GM21381 (cell line): ENCODE results near the gene SPDEF.

ENCODE experiments used
- ATAC-seq: cut with Tn5 transposase; IDR thresholded peaks from one replicate; pipeline ENCODE4 v1.9.1; 2021; ENCODE audit warnings: mild to moderate bottlenecking, moderate library complexity; ENCODE audit not compliant: unreplicated experiment

Gene SPDEF

DNA sequence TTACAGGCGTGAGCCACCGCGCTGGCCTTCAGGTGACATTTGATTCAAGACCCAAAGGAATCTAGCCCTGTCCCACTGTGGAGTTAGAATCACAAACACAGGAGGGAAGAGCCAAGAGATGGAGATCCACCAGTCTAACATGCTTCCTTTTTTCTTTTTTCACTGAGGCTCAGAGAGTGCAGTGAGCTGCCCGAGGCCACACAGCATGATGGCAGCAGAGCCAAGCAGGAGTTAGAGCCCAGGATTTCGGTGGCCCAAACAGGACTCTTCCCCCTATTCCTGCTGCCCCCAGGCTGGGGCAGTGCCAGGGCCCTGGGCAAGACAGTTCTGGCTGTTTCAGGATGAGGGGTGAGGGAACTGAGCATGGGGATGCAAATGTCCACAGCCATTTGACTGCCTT lies 8.1 kb upstream of the SPDEF start:
- no peak for ATAC-seq

DNA sequence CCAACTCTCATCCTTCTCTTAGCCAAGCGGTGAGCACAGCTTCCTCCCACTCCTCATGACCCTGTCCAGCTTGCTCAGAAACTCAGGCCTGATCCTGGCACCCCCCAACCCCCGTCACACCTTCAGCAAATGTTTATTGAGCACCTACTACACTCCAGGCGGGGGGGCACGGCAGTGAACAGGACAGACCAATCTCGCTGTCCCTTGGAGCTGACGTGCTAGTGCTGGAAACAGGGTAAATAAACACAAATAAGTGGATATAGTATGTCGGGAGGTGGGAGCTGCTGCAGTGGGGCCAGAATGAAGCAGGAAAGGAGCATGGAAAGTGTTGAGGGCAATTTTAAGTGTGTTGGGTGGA lies 7.4 kb upstream of the SPDEF start:
- no peak for ATAC-seq

DNA sequence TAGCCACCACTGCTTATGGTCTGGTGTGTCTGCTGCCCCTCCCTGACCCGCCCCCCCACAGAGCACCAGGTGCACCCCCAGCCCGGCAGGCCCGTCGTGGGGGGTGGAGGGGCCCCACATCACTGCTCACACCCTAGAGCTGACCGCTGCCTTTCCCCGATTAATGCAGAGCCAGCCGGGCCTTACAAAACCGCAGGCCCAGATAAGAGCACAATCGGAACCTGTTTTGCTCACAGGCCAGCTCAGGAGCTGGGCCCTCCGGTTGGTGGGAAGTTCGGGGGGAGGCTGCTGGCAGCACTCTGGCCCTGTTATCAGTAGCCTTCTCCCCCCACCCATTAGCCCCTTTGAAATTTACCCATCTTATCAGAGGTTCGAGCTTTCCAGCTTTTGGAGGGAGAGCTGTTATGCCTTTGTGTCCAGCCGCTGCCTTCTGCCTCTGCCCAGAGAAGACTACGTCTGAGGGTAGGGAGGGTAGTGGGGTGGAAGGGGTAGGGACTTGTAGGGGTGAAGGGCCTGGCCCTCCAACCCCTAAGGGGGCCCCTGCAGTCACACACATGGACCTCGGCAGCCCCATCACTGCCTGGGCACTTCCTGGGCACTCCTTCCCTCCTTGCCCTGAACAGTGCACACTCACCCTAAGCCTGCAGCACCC lies 6.9 kb upstream of the SPDEF start:
- ATAC-seq = no peak

DNA sequence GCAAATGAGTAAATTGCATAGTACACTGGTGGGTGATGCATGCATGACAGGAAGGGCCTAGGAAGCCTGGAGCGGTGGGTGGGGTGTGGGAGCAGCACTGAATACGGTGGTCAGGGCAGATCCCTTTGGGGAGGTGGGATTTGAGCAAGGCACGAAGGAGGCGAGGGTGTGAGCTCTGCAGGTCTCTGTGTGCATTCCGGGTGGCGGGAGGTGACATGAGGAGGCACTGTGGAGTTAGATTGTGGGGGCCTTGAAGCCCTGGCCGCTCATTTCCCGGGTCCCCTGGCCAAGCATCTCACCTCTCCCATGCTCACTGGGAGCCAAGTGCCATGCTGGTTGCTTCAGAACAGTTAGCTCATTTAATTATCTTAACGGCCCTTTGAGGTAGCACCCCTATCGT lies 6.2 kb upstream of the SPDEF start:
- no peak for ATAC-seq

DNA sequence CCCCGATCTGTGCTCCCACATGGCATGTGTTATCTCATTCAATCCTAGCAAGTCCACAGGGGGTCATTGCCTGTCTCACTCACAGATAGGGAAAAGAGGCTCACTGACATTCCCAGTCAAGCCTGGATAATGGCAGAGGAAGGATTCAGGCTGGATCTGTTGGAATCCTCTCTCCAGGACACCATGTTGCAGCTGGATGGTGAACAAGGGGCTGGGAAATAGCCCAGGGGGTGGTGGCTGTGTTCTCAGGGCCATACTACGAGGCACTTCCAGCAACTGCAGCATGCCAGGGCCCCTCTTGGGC lies 5.0 kb upstream of the SPDEF start:
- no peak for ATAC-seq

DNA sequence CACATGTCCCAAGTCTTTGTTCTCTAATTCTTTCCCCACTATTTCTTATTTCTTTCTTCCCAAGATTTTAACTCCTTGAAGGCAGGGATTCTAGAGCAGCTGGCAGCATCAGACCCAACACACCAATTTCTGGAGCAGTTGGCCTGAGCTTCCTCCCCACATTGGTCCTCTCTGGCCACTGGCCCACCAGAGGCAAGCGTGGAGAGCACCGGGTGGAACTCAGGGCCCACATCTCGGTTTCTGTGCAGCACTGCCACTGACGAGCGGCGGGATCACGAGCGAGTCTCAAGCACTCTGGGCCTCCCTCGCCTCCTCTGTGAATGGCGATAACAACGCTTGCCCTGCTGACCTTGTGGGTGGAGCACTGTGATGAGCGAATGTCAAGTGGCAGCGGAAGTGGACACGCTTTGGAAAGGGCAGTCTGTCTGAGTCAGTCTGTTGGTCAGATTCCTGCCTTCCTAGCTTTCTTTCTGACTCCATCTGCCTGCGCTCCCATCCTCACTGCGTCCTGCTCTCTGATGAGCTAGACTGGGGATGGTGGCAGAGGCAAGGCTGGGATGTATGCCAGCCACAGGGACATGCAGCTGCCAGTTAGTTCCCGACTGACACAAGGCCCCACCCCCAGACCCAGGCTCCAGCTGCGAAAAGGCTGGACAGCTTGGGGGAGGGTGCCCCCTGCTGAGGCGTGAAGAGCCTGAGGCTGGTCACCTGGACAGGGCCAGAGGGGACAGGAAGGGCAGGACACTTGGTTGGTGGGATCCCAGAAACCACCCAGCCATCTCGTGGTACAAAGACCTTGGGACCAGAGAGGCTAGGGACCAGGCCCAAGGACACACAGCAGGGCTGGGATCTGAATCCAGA lies 4.5 kb upstream of the SPDEF start:
- no peak for ATAC-seq

DNA sequence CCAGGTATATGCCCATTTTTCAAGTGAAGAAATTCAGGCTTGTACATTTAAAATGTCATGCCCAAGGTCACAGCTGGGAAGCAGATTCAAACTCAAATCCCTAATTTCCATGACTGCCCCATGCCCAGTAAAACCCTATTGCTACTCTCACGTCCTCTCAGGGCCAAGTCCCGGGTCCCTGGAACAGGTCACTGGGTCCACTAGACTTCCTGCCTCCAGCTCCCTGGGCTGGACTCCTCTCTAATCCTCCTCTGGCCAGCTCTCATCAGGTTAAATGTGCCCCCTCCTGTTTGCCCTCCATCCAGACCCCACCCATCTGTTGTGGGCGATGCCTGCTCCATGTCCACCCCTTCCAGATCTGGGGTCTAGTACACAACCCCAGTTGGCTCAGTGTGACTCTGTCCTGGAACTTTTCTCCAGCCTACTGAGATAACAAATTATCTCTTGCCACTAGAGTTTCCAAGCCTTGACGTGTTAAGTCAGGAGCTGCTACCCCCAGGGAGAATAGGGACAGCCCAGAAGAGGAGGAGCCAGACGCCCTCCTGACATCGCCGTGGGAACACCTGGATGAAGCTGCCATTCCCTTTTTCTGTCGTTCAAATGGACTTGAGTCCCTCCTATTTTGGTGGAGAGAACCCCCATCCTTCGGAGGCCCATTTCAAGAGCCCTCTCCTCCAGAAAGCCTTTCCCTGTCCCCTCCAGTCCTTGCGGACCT lies 3.7 kb upstream of the SPDEF start:
- ATAC-seq = no peak

DNA sequence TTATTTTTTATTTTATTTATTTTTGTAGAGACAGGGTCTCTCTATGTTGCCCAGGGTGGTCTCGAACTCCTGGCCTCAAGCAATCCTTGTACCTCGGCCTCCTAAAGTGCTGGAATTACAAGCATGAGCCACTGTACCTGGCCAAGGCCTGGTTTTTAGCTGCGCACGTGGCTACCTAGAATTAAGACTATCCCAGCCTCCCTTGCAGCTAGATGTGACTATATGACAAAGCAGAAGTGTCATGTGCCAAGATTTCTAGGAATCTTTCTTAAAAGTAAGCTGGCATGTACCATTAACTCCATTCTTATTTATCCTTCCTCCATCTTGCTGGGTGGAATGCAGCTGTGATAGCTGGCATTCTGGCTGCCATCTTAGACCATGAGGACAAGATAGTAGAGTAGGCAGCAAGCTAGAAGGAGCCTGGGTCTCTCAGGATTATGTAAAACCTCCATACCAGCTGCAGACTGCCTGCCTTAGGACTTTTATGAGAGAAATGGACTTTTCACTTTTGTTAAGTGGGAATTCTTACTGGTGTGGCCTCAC lies 2.1 kb upstream of the SPDEF start:
- ATAC-seq = no peak

DNA sequence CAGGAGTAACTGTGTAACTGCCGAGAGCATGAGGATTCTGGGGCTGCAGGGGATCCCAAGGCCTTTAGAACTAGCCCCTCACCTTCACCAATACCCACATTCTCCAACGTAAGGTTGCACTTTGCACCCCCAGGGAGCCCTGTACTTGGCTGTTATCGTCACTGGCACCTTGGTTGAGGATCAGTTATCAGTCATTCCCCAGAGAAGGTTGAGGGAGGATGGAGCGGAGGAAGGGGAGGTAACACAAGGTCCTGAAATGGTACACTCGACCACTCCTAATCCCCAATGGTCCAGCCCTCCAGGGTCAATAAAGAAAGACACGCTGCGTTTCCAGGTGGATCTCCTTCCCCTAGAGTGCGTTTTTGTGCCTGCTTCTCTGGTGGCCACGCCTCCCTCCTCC lies 1.1 kb upstream of the SPDEF start:
- ATAC-seq = no peak

DNA sequence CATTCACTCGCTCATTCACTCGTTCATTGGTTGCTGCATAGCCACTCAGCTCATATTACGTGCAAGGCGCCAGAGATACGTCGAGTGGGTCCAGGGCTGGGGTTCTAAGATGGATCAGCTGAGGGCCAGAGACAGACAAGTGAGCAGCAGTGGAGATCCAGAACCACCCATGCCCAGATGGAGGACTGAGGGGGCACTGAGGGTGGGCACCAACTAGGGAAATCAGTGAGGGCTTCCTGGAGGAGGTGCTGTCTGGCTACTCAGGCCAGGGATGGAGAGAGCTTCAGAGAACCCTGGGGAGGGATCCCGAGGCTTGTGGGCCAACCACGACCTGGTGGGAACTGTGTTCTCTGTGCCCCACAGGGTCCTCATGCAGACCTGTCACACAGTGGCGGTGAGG lies 364 bp upstream of the SPDEF start:
- ATAC-seq = no peak

DNA sequence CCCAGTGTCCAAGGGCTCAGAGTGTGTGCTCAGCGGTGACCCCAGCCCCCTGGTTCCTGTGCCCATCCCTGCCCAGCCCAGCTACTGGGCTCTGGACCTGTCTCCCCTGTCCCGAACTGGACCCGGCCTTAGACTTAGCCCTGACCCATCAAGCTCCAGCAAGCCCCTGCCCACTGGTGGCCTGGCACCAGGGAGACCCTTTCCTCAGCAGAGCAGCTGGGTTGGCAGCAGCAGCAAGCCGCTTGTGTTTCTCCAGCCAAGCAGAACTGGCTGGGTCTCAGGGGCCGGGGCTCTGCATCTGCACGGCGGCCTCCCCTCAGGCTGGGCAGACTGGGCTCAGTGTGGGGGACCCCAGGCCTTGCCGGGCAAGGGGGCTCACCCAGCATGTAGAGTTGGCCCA lies 801 bp downstream of the SPDEF start:
- ATAC-seq = no peak

DNA sequence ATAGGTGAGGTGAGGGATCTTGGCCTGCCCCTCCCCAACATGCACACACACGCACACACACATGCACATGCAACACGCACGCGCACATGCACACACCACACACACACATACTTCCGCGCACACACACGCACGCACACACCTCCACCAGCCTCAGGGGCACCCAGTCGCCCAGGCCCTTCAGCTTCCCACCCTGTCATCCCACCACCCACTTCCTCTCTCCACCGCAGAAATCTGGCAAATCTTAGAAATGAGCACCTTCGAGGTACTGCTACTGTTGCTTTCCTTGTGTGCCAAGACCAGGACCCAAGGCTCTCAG lies 1.2 kb downstream of the SPDEF start:
- no peak for ATAC-seq

DNA sequence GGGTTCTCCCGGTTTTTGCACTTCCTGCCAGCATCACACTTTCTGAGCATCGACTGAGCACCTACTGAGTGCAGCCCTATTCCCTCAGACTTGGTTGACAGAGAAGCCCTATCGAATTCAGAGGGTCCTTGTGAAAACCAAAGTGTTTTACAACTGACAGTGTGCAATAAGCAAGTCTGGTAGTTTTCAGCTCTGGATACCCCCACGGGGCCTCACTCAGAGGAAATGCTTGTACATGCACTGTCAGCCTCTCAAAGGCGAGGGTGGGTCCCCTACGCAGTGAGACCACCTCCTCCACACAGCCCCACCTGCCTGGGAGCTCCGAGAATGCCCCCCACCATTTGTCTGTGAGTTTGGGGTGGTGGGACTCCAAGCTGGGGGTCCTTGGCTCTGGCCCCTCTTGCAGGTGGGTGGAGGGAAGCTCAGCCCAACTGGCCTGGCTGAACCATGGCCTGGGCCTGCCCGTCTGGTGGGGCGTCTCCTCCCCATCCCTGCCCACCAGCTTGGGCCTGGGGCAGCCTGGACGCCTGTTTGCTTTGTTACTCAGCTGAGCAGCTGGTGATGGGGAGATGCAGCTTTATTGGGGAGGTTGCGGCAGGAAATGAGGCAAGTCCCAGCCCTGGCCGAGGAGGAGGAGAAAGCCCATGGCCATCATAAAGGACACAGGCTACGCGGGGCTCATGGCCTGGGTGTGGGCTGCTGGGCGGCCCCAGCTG lies 1.7 kb downstream of the SPDEF start:
- no peak for ATAC-seq

DNA sequence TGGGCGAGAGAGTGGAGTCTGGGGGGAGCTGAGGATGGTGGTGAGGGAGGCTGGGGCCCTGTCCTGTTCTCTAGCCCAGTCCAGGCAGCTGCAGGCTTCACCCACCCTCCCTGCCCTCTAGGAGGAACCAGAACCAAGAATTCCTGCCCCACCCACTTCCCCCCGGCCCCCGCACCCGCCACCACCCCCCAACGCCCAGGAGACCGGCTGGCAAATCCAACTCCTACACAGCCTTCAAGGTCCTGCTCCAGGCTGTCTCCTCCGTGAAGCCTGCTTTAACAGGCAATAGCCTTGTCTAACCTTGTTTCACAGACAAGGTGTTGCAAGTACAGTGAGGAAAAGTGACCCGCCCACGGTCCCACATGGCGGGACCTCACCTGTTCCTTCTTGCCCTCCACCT lies 2.4 kb downstream of the SPDEF start:
- ATAC-seq = no peak

DNA sequence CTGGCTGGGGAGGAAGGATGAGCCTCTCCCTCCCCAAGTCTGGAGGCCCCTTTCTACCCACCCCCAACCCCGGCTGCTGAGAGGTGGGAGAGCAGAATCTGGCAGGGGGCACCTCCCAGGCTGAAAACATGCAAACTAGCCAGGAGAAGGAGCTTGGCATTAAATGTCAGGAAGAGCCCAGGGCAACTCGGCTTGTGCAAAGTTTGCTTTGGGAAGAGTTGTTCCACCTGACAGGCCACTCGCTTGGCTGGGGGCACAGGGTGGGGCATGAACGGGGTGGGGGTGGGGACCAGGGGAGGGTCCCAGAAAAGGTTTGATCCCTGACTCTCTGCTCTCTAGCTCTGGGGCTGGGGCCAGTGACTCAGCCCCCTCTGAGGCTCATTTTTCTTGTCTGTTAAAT lies 3.0 kb downstream of the SPDEF start:
- ATAC-seq = no peak

DNA sequence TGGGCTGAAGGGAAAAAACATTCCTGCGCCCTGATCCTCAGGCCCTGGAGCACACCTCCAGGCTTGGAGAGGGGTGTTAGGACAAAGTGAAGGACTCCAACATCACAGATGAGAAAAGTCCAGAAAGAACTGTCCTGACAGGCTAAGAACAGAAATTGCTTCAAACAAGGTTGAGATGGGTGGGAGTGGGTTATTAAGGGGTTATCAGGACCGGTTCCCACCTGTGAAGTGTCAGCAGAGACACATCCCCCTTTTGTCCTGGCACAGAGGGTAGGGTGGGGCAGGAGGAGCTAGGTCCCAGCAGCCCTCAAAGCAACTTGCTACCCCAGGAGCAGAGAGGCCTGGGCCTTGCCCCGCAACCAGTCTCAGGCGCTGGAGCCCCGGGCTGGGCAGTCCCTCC lies 3.5 kb downstream of the SPDEF start:
- no peak for ATAC-seq

DNA sequence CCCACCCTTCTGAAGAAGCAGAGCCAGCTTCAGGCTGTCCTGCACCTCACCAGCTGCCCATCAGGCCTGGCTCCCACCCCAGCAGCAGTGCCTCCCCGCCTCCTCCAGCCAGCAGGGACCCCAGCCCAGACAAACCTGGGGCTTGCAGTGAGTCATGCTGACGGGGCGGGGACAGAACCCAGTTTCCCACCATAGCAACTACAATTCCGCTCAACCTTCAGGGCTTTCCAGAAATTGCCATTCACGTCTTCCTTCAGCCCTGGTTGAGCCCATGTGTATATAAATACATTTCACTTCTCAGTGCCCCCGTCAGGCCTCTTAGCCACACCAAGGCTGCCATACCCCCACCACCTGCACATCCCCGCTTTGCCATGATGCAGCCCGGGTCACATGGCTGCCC lies 4.4 kb downstream of the SPDEF start:
- ATAC-seq = no peak

DNA sequence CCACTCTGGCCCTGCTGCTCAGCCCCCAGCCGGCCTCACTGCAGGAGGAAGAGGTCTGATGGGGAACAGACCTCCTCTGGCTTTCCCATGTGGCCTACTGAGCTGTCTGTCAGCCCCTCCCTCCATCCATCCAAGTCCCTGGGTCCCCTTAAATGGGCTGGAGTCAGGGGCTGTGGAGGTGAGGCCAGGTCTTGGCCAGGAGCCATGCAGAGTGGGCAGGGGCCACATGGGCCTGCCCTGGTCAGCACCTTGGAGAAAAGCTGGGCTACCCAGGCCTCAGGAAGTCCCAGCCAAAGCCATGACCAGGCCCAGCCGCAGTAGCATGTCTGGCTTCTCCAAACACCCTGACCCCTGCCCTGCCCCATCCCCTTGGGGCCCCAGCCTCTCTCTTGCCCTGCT lies 6.3 kb downstream of the SPDEF start:
- no peak for ATAC-seq

DNA sequence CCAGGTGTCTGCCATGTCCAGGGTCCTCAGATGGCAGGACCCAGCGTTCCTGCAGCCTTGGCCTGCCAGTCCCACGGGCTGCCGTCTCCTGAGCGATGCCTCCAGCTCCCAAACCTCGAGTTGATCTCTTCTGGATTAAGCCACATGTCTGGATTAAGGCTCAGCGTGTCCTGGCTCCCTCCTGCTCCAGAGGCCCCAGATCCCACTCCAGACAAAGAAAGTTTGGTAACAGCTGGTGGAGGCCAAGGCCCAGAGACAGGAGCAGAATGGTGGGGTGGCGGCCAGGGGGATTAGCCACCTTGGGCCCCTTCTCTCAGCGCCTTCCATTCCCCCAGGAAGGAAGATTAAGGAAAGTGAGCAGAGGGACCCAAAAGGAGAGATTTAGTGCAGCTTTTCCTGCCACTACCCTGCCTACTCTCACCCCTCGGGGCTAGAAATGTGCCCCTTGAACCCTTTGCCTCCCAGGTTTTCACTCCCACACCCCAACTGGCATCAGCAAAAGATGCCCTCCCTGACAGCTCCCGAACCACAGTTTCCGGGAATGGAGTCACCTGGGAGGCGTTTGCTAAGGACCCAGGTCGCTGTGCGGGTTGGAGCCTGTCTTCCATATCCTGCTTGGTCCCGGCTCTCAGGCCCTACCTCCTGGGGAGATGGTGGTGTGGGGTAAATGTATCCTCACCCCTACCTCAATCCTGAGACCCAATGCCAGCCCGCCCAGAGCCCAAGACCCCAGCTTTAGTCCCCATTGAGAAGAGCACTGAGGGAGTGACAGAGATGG lies 6.9 kb downstream of the SPDEF start:
- ATAC-seq = no peak

DNA sequence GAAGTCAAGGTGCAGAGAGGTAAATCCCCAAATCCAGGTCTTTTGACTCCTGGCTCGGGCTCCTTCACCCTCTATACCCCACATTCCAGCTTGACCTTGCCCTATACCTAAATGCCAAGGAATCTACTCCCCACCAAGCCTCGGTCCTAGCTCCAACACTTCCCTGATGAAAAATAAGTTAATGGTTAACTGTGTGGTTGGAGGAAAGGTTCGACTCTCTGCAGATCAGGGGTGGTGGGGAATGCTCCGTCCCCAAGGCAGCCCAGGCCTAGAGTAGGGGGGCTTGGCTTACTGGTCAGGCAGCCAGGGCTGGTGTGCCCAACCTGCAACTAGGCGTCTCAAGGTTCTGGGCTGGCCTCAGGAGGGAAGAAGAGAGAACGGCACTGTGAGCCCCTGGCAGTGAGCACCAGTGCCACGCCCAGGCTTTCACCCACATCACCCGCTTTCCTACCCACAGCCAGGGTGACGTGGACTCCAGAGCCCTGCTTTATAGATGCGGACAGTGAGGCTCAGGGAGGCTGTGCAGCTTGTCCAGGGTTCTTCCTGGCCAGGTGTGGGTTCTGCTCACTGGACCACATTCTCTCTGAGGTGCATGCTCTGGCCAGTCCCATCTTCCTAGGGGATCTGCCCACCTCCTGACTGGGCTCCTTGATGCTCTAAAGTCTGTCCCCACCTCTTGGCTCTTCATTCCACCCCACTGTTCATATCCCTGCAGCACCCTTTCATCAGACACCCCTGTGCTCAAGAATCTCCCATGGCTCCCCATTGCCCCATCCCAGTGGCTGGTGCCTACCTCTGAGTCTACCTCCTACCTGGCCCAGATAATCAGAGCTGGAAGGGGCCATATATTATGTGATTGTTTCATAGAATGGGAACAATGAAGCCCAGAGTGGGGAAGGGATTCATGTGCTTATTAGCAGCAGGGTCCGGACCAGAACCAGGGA lies 8.2 kb downstream of the SPDEF start:
- ATAC-seq = no peak
